Lower lobe of right lung (tissue), 2 donors: Measurements from ENCODE around the gene RASSF9. TPM values are rescaled to one million over a fixed set of nuclear protein-coding genes. Genes with fewer than 3 reads are reported as not detected.

Experiments used
- ATAC-seq, 2 donors: fragments of 200-7000 bp; cut with Tn5 transposase; one replicate each; pipeline ENCODE4 v1.9.1; 2020 to 2022; ENCODE audit warnings: mild to moderate bottlenecking in 2 of 2, moderate library complexity in 2 of 2
- DNase-seq: peaks from one replicate; pipeline ENCODE4 v3.0.0-alpha.2; 2020
- H3K27ac ChIP-seq: fragments of 200-600 bp; one replicate; pipeline ENCODE4 v1.8.0; 2022
- H3K27me3 ChIP-seq: fragments of 200-600 bp; one replicate; pipeline ENCODE4 v1.8.0; 2022; ENCODE audit warnings: low read depth
- H3K36me3 ChIP-seq: fragments of 200-600 bp; one replicate; pipeline ENCODE4 v1.8.0; 2022; ENCODE audit warnings: mild to moderate bottlenecking
- H3K4me1 ChIP-seq: fragments of 200-600 bp; one replicate; pipeline ENCODE4 v1.8.0; 2022
- H3K4me3 ChIP-seq: fragments of 200-600 bp; one replicate; pipeline ENCODE4 v1.8.0; 2022; ENCODE audit warnings: mild to moderate bottlenecking
- H3K9me3 ChIP-seq: fragments of 200-600 bp; one replicate; pipeline ENCODE4 v1.8.0; 2022
- CTCF ChIP-seq: fragments of 200-600 bp; IDR thresholded peaks from one replicate; pipeline ENCODE4 v1.8.0; 2022; ENCODE audit warnings: antibody characterized with exemption, mild to moderate bottlenecking
- intact Hi-C: fragments of 100-400 bp; cut with DNase I; formaldehyde crosslinking; loops from one replicate; pipeline ENCODE4 v1.11.0; 2022
- total RNA-seq: library from RNA; stranded (reverse); fragmentation: NEBNext Ultra II Directional; extraction: Animal tissue kit (Norgen Biotek cat#: 25700); gene quantifications from one replicate; pipeline ENCODE4 v1.2.1, GENCODE V29; 2021
- donor health status: DM: no; HTN: yes; CAD: no; lungs with severe emphysema.

The RASSF9 gene
- total RNA-seq, 1 donor from 2014 or later: 11.0 TPM

DNA sequence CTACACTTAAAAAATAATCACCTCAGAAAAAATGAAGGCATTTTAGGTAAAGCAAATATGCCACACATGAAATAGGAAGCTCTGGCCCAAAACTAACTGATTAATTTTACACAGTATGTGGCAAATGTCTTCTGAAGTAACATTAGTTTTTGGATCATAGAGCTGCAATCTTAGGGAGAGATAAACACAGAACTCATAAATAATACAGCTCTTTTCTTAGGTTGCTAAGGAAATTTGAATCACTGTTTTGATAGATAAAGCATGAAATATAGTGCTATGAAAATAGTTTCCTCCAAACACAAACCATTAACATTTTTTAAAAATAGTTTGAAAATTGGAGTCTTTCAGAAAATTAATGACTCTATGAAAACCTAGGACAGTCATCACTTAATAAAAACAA lies 15.0 kb downstream of the RASSF9 start:
- no peak overlapping the region for H3K27ac ChIP-seq
- DNase-seq: no peak
- H3K4me3 ChIP-seq: no peak overlapping the region
- intact Hi-C loops: no loop called here
- no peaks in the 10 kb centered on the region for H3K36me3 ChIP-seq
- H3K27me3 ChIP-seq: no peaks in the 10 kb centered on the region
- H3K9me3 ChIP-seq: peaks cover 5% of the 10 kb centered on the region
- peaks cover 26% of the 10 kb centered on the region for H3K4me1 ChIP-seq
- ATAC-seq: no peak
- no peak for TF ChIP-seq CTCF

GRCh38 chr12:85820101-85820500 lies 16.1 kb downstream of the RASSF9 start:
- peaks cover 5% of the 10 kb centered on the region for H3K9me3 ChIP-seq
- intact Hi-C loops: no loop called here
- H3K36me3 ChIP-seq: no peaks in the 10 kb centered on the region
- no peaks in the 10 kb centered on the region for H3K27me3 ChIP-seq
- H3K27ac ChIP-seq: no peak overlapping the region
- ATAC-seq: no peak
- no peak overlapping the region for H3K4me3 ChIP-seq
- DNase-seq: no peak
- no peak for TF ChIP-seq CTCF
- peaks cover 26% of the 10 kb centered on the region for H3K4me1 ChIP-seq

GRCh38 chr12:85814741-85815140 lies 21.5 kb downstream of the RASSF9 start:
- Histone ChIP-seq H3K4me3 (no peak overlapping the region), H3K27me3 (no peaks in the 10 kb centered on the region), H3K4me1 (no peaks in the 10 kb centered on the region), H3K36me3 (no peaks in the 10 kb centered on the region), H3K27ac (no peak overlapping the region), H3K9me3 (no peaks in the 10 kb centered on the region)
- DNase-seq: no peak
- no peak for ATAC-seq
- TF ChIP-seq CTCF: no peak
- intact Hi-C loops: no loop called here

DNA sequence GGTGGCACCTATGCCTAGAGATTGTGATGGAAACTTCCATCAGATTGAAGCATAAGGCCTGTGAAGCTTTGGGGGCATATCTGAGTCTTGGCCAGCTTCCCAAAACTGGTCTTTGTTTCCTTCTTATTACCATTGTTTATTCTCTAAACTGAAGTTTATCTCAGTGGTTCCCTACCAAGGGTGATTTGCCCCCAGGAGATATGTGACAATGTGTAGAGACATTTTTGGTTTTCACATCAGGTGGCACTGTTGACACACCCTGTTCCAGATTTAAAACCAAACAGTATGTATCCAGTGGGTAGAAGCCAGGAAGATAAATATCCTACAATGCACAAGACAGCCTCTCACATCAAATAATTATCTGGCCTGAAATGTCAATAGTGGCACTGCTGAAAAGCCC lies 22.1 kb downstream of the RASSF9 start:
- ATAC-seq (no peak), DNase-seq (no peak)
- Histone ChIP-seq H3K4me1 (no peaks in the 10 kb centered on the region), H3K9me3 (no peaks in the 10 kb centered on the region), H3K36me3 (no peaks in the 10 kb centered on the region), H3K4me3 (no peak overlapping the region), H3K27me3 (no peaks in the 10 kb centered on the region), H3K27ac (no peak overlapping the region)
- TF ChIP-seq CTCF: no peak
- intact Hi-C loops: no loop called here

- no peak overlapping the region for H3K4me3 ChIP-seq
- no peak for TF ChIP-seq CTCF
- no peaks in the 10 kb centered on the region for H3K27me3 ChIP-seq
- H3K4me1 ChIP-seq: no peaks in the 10 kb centered on the region
- H3K9me3 ChIP-seq: no peaks in the 10 kb centered on the region
- DNase-seq: no peak
- H3K27ac ChIP-seq: no peak overlapping the region
- no peak for ATAC-seq
- H3K36me3 ChIP-seq: peaks cover 11% of the 10 kb centered on the region
- intact Hi-C loops: no loop called here
Observed at GRCh38 chr12:85809500-85809899, 26.7 kb downstream of the RASSF9 start.

- H3K27ac ChIP-seq: no peak overlapping the region
- ATAC-seq (no peak), DNase-seq (no peak)
- no peak overlapping the region for H3K4me3 ChIP-seq
- H3K9me3 ChIP-seq: no peaks in the 10 kb centered on the region
- intact Hi-C loops: no loop called here
- H3K36me3 ChIP-seq: peaks cover 11% of the 10 kb centered on the region
- H3K27me3 ChIP-seq: no peaks in the 10 kb centered on the region
- no peaks in the 10 kb centered on the region for H3K4me1 ChIP-seq
- no peak for TF ChIP-seq CTCF
Observed at GRCh38 chr12:85807730-85808129, 28.5 kb downstream of the RASSF9 start.
